ENCODE results near the gene CELSR1.

Gene CELSR1

DNA sequence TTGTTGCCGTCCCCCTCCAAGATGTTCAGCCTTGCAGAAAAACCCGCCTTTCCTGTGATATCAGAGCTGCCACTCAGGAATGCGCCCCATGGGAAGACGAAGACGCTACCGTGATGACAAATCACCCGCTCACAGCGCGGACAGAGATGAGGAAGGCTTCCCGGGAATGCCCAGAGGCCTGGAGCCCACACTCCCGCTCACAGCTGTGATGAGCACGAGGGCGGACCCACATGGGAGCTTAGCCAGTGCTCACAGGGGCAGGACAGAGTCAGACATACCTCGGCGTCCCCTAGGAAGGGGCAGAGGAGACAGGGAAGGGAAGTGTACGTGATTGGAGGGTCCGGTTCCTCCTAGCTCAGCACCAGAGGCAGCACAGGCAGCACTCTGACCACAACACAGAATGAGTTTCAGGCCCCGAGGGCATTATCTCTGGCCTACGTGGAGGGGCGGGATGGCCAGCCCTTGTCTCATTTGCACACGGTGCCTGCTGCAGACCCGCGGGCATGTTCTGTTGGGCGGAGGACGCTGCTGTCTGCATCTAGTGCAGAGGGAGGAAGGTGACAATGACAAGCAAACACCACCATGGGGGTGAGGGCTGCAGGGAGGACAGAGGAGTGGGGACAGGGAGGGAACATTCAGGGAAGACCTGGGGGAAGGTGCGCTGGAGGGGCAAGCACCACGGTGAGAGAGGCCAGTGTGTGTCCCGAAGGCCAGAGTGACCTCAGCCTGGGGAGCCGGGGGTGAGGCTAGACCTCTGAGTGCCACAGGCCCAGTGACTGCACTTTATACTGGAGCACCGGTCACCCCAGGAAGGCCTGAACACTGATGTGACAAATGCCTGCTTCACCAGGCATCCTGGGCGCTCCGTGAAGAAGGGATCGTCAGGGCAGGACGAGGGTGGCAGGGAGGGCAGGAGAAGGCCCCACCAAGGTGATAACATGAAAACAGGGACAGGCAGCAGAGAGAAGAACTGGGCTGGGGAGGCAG lies 79.6 kb downstream of the CELSR1 start:
- DNase-seq: no peak

GRCh38 chr22:46456818-46457163 lies 80.6 kb downstream of the CELSR1 start:
- no peak for DNase-seq

GRCh38 chr22:46455446-46455845 lies 82.0 kb downstream of the CELSR1 start:
- DNase-seq: no peak

DNA sequence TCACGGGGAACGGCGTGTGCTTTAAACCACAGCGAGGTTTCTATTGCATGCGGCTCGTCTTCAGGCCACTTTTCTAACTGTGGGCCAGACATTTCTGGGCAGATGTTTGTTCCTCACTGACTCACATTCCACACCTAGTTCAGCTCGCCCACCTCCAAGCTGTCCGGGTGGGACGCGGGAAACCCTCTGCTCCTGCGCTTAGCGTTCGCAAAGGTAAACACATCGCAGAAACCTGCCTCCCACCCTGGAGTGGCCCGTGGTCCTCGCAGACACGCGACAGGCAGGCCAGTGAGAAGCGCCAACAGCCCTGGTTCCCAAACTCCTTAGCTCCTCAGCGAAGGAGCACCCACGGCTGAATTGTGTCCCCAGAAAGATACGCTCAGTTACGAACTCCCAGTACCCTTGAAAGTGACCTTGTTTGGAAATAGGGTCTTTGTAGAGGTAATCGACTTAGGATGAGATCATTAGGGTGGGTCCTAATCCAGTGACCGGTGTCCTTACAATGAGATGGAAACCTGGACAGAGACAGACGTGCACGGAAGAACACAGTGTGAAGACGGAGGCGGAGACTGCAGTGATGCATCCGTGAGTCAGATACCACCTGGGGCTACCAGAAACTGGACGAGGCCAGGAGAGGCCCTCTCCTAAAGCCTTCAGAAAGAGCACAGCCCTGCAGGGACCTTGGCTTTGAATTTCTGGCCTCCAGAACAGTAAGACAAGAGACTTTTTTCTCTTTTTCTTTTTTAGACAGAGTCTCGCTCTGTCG lies 82.7 kb downstream of the CELSR1 start:
- DNase-seq: no peak

- DNase-seq: no peak
Measured at GRCh38 chr22:46453829-46454503, 83.5 kb downstream of the CELSR1 start.

DNA sequence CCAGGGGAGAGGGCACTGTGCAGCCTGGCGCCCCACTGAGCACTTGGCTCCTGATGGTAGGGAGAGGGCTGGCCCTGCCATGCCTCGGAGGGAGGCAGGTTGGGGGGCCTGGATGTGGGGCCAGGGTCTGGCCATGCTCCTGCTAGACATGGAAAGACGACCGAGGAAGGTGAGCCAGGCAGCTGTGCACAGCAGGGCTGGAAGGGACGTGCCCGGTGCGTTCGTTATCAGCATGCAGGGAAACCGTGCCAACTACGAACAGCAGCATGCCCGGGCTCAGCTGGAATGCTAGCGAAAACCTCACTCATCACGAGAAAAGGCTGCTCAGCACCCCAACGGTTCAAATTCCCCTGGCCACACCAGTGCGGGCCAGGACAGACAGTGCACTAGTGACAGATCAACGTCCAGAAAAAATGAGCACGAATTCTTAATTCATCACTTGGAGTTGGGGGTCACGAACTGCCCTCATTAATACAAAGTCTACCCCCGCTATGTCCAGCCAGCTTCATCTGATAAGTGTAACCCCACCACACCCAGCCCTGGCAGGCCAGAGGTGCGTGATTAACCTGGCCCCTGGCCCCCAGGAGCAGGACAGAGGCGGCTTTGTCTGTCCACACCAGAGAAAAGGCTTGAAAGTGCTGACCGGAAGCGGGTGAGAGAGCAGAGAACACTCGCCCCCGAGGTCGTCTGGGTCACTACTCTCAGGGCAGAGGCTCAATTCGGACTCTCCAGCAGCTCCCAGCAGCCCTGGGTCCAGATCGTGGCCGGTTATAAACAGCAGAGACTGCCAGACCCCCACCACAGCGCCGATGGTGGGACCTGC lies 84.2 kb downstream of the CELSR1 start:
- DNase-seq: no peak

DNA sequence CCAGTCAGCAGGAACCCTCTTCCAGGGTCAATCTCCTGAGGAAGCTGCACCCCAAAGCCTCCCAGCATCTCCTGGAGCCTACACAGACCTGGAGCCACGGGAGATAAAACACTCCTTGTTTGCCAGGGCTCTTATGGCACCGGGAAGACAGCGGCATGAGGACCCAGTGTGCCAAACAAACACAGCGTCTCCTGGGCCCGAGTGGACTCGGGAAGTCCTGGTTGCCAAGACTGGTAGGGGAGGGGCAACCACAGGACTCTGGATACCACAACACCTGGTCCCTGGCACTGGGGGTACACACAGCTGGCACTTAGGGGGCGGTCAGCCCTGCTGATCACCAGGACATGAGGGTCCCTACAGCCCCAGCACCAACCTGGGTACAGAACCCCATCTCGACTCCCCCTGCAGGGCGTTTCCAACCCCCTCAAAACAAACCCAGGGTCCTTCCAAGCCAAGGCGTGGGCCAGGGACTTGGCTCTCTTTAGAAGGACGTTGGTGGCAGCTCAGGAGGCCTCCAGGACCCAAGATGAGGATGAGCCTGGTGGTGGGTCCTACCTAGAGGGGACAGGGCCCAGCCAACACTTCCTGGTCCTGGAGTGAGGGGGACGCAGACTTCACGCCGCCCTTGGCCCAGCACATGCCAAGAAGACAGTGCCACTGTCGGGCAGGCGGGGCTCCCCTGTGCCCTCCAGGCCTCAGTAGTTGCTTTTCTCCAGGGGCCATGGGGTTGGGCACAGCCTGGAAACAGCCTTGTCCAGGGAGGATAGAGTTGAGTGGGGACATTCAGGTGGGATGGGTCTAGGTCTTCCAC lies 85.0 kb downstream of the CELSR1 start:
- no peak for DNase-seq

DNA sequence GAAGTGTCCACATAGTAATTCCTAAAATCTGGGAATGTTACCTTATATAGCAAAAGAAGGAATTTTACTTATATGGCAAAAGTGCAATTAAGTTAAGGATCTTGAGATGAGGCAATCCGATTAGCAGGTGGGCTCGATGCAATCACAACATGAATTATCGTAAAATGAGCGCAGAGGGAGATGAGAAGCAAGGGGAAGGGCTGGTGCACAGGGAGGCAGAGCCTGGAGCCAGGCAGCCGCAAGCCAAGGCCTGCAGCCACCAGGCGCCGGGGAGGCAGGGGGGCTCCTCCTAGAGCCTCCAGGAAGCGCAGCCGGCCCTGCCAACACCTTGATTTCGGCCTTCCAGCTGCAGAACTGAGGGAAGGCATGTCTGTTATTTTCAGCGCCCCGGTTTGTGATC lies 85.7 kb downstream of the CELSR1 start:
- no peak for DNase-seq

- no peak for DNase-seq
Measured at GRCh38 chr22:46450931-46451561, 86.4 kb downstream of the CELSR1 start.

GRCh38 chr22:46449974-46450745 lies 87.3 kb downstream of the CELSR1 start:
- DNase-seq: no peak

DNA sequence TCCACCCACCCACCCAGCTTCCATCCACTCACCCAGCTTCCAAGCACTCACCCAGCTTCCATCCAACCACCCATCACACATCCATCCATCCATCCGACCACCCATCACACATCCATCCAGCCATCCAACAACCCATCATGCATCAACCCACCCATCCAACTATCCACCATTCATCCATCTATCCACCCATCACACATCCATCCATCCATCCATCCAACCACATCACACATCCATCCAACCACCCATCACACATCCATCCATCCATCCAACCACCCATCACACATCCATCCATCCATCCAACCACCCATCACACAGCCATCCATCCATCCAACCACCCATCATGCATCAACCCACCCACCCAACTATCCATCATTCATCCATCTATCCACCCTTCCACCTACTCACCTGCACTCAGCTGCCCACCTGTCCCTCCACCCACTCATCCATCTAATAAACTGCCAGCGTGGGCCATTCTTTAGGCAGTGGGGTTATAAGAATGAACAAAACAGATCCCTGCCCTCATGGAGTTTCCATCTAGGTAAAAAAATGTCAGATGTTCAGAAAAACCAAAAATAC lies 88.2 kb downstream of the CELSR1 start:
- no peak for DNase-seq

DNA sequence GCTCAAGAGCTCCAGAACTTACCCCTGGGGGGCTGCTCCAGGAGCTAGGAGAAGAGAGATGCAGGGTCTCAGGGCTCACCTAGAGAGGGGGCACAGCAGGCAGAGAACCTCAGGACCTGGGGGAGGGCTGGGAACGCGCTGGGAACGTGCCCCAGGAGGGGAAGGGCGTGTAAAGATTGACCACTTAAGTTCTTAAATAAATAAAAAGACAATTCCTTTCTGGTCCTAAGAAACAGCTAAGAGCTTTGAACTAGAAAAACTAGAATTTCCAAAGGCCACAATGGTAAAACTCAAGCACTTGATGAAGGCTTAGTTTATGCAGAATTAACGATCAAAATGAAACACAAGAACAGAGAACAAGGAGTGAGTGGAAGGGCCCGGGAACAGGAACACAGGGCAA lies 89.1 kb downstream of the CELSR1 start:
- DNase-seq: no peak

GRCh38 chr22:46447906-46448305 lies 89.5 kb downstream of the CELSR1 start:
- no peak for DNase-seq

DNA sequence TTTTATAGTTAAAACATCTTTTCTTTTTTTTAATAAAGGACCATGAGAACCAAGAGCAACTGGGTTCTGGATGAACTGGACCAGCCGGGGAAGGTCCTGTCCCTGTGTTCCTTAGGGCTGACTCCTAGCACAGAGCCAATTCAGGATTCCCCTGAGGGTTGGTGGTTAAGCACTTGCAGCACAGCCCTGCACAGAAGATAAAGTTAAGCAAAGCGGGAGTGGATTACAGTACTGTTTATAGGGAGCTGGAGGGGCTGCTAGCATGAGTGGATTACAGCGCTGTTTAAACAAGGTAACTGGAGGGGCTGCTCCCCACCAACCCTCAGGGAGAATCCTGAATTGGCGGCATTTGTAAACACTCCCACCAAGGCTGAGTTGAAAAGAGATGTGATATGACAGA lies 90.6 kb downstream of the CELSR1 start:
- DNase-seq: no peak

DNA sequence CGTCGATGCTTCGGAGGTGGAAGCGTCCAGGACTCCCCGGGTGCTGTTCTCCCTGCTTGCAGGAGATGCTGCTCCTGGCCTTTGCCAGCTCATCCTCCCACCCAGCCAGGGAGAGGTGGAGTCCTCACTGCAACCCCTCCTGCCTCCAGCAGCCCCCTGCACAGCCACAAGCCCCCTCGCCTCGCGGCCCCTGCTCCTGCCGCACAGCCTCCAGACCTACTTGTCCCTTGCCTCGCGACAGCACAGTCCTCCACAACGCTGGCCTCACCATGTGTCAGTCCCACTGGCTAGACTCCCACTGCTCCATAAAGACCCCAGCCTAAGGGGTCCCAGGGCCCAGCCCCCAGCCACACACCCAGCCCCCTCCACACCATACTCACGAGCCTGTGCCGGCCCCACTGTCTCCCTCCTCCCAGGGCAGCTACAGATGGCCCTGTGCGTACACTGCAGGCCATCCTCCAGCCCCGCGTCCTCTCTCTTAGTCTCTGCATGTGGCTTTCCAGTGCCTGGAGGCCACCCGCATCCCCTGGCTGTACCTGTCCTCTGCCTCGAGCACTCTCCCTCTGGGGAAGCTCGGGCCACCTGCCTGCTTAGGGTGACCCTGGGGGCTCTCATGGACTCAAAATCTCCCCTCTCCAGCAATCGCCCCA lies 91.5 kb downstream of the CELSR1 start:
- no peak for DNase-seq

- no peak for DNase-seq
Measured at GRCh38 chr22:46444390-46444854, 93.0 kb downstream of the CELSR1 start.

- DNase-seq: no peak
Measured at GRCh38 chr22:46443850-46444389, 93.5 kb downstream of the CELSR1 start.

DNA sequence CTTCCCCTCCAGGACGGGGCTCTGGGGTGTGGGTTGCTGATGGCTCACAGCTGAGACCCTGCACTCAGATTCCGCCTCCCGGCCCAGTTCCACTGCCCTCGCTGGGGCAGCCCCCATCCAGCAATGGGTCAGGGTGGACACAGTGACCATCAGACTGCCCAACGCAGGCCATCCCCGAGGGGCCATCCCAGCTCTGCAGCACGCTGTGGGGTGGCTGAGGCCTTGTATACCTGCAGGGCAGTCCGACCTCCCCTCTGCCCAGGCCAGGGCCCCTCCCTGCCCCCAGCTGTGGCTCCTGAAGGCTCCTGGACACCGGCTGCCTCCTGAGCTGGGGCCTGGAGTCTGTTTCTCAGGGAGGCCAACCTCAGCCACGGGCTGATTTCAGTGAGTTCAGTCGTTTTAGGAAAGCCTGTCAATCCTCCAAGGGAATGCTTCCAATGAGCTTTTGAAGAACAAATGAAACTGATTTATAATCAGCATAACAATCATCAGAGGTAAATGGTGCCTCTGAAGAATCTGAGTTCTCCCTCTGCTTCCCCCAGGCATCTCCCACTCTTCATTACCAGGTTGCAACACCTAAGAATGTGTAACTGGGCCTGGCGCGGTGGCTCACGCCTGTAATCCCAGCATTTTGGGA lies 95.1 kb downstream of the CELSR1 start:
- DNase-seq: no peak

Data from DMS153 (cell line).